AG04449 (cell line): ENCODE data around the gene SCARB2.

Experiments
- CTCF ChIA-PET: fragments of 350-600 bp; formaldehyde crosslinking; extraction: SDS; loops from one replicate; lab custom pipeline; 2021; ENCODE audit warnings: antibody characterized with exemption; lab: Yijun Ruan, JAX
- POLR2A ChIA-PET: fragments of 400-600, 350-600 bp; formaldehyde crosslinking; extraction: SDS; loops from one replicate; lab custom pipeline; 2020; ENCODE audit warnings: antibody characterized with exemption, inconsistent platforms; lab: Yijun Ruan, JAX
- DNase-seq: peaks from one replicate; pipeline ENCODE4 v3.0.0-alpha.2; 2010; ENCODE audit warnings: low read depth, low spot score
- H3K4me3 ChIP-seq: 2 replicates; pipeline ENCODE4 v1.5.1; 2011; ENCODE audit warnings: low read depth, mild to moderate bottlenecking, control low read depth, low read length
- TF ChIP-seq, protein P1 (sequence below): IDR thresholded peaks from one replicate; pipeline ENCODE4 v1.5.1; 2011; ENCODE audit warnings: mild to moderate bottlenecking, moderate library complexity, low read length, control low read depth, inconsistent platforms; ENCODE audit not compliant: insufficient read depth; ENCODE audit errors: missing control alignments

Gene SCARB2

DNA sequence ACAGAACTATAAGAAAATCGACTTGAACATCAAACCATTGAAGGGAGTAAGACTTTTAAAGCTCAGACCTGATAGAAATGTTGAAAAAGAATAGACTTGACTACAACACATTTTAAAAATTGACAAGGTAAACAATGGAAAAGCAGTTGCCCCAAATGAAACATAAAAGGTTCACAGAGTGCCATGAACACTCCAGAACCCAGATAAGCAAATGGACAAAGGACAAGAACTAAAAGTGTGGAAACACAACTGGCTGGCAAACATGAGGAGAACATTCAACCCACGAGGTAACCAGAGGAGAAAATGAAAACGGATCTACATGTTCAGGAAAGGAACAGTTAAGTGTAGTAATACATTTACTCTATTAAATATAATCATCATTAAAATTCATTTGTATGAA lies 26.5 kb downstream of the SCARB2 start:
- TF ChIP-seq, protein P1, sequence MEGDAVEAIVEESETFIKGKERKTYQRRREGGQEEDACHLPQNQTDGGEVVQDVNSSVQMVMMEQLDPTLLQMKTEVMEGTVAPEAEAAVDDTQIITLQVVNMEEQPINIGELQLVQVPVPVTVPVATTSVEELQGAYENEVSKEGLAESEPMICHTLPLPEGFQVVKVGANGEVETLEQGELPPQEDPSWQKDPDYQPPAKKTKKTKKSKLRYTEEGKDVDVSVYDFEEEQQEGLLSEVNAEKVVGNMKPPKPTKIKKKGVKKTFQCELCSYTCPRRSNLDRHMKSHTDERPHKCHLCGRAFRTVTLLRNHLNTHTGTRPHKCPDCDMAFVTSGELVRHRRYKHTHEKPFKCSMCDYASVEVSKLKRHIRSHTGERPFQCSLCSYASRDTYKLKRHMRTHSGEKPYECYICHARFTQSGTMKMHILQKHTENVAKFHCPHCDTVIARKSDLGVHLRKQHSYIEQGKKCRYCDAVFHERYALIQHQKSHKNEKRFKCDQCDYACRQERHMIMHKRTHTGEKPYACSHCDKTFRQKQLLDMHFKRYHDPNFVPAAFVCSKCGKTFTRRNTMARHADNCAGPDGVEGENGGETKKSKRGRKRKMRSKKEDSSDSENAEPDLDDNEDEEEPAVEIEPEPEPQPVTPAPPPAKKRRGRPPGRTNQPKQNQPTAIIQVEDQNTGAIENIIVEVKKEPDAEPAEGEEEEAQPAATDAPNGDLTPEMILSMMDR: no peak
- ChIA-PET CTCF (no interaction called here), POLR2A (no interaction called here)
- DNase-seq: no peak
- no peak overlapping the region for H3K4me3 ChIP-seq

GRCh38 chr4:76182463-76182862 lies 31.2 kb downstream of the SCARB2 start:
- POLR2A ChIA-PET: no interaction called here
- no peak for DNase-seq
- CTCF ChIA-PET: interaction anchor here (0.7 to 7.7 kb wide), 6 partner anchors 7 to 322 kb away, joined by 3 to 166 read pairs (median 34); partner anchors contain the start of gene SCARB2
- TF ChIP-seq, protein P1: no peak
- no peak overlapping the region for H3K4me3 ChIP-seq

DNA sequence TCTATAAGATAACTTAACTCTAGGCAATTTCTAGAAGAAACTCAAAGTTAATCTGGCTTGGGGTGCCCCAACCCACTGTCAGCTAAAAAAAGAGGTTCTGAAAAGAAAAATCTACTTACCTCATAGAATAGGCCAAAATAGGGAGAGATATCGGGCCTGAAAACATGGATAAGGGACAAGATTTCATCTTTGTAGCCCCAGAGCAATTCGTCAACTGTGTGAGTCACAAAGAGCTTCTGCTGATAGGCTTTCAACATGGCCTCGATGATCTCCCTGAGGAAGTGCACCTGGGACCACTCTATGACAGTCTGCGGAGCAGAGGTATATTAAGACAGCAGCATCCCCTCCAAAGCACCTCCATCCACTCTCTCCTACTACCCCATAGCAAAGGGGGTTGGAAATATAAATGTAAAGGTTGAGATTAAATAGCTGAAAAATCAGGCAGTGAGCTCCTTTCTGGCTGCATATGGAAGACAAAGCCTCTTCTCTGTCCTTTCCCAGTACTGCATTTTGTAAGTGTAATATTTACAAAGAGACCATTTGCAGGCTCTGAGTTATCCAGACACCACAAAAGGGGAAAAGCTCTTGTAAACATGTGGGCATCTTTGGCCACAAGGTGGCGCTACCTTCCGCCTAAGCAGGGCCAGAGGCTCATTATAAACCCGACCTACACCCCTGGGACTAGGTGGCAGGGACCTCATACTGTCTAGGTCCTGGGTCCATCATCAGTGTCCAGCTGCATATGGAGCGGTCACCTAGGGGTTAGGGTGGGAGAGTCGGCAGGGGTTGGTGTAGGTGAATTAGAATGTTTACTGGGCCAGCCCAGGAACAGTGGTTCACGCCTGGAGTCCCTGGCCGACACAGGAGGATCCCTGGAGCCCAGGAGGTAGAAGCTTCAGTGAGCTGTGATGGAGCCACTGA lies 34.0 kb downstream of the SCARB2 start:
- no peak overlapping the region for H3K4me3 ChIP-seq
- ChIA-PET POLR2A (interaction anchor here (1.0 kb wide), 1 partner anchor 23 kb away, joined by 4 read pairs; no protein-coding TSS in a partner anchor), CTCF (interaction anchor here (0.6 to 7.7 kb wide), 66 partner anchors 9 to 1129 kb away, joined by 3 to 166 read pairs (median 5); partner anchors contain the start of genes CCDC158, NUP54, SCARB2 and SHROOM3)
- DNase-seq: no peak
- TF ChIP-seq, protein P1: peak; percentile 86

DNA sequence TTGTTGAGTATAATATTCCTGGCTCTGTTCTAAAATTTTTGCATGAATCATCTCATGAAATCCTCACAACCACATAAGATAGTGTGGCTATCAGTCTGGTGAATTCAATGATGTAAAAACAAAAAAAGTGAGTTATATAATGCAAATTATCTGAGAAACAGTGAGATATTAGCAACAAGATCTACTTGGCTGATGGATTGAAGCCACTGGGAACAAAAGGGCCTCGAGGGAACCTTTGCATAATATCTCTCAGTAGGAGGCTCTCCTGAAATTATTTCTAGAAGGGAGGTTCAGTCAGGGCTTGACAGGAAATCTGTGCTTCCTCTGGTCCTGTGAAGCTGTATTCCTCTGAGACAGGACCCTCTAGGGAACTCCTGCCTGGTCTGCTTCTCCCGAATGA lies 35.3 kb downstream of the SCARB2 start:
- no peak for DNase-seq
- CTCF ChIA-PET: interaction anchor here (0.7 to 7.7 kb wide), 14 partner anchors 8 to 327 kb away, joined by 3 to 166 read pairs (median 40); partner anchors contain the start of genes NUP54, SCARB2 and STBD1
- TF ChIP-seq, protein P1: no peak
- POLR2A ChIA-PET: no interaction called here
- no peak overlapping the region for H3K4me3 ChIP-seq

GRCh38 chr4:76177709-76178108 lies 35.9 kb downstream of the SCARB2 start:
- POLR2A ChIA-PET: no interaction called here
- TF ChIP-seq, protein P1: no peak
- CTCF ChIA-PET: interaction anchor here (0.6 to 7.7 kb wide), 7 partner anchors 27 to 253 kb away, joined by 3 to 166 read pairs (median 57); partner anchors contain the start of genes NUP54, SCARB2 and STBD1
- H3K4me3 ChIP-seq: no peak overlapping the region
- no peak for DNase-seq

DNA sequence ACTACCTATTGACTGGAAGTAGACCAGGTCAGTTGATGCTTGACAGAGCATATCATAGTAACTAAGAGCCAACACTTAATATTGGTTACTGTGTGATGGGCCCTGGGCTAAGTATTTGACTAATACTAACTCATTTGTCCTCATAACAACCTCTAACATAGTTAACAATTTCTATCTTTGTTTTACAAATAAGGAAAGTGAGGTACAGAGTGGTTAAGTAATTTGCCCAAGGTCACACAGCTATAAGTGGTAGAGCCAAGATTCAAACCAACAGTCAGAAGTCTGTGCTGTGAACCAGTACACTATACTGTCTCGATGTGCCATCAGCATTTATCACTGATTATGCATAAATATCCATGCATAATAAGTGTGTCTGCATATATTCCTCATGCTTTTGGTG lies 38.3 kb downstream of the SCARB2 start:
- POLR2A ChIA-PET: no interaction called here

More for the DNA sequence above, 38.3 kb downstream of the SCARB2 start:
- CTCF ChIA-PET: interaction anchor here (1.0 to 7.7 kb wide), 3 partner anchors 8 to 200 kb away, joined by 3 to 166 read pairs (median 3); no protein-coding TSS in a partner anchor
- DNase-seq: no peak
- TF ChIP-seq, protein P1: no peak
- no peak overlapping the region for H3K4me3 ChIP-seq
